Hematopoietic multipotent progenitor cell treated with erythropoietin and hydrocortisone succinate and interleukin-3 and kit ligand, for 6 days (in vitro differentiated cells): Measurements from ENCODE around the gene FRZB.
"Not testable (repeated sequence)": the region's sequence is repeated elsewhere in the genome, so short reads cannot be mapped to it uniquely, and the experiment has no call there.

Source experiments
- DNase-seq: peaks from one replicate; pipeline ENCODE4 v3.0.0-alpha.2; 2015

FRZB gene

GRCh38 chr2:182890305-182890704, 23.9 kb upstream of the FRZB start:
- no peak for DNase-seq

- no peak for DNase-seq
Observed at GRCh38 chr2:182887753-182888415, 21.4 kb upstream of the FRZB start.

- DNase-seq: no peak
Observed at GRCh38 chr2:182887093-182887492, 20.7 kb upstream of the FRZB start.

GRCh38 chr2:182885771-182886170, 19.3 kb upstream of the FRZB start:
- DNase-seq: no peak

- DNase-seq: no peak
Observed at GRCh38 chr2:182883451-182883850, 17.0 kb upstream of the FRZB start.

- DNase-seq: not testable (repeated sequence)
Observed at GRCh38 chr2:182880100-182880499, 13.7 kb upstream of the FRZB start.

GRCh38 chr2:182876653-182877052, 10.2 kb upstream of the FRZB start:
- not testable (repeated sequence) for DNase-seq

GRCh38 chr2:182870227-182870626, 3.8 kb upstream of the FRZB start:
- DNase-seq: peak; percentile 48

- DNase-seq: no peak
Observed at GRCh38 chr2:182868054-182868796, 1.8 kb upstream of the FRZB start.

- no peak for DNase-seq
Observed at GRCh38 chr2:182867426-182868053, 1.1 kb upstream of the FRZB start.

GRCh38 chr2:182866095-182866460, 359 bp downstream of the FRZB start:
- DNase-seq: no peak

GRCh38 chr2:182864949-182865570, 1.4 kb downstream of the FRZB start:
- DNase-seq: no peak

GRCh38 chr2:182863642-182864041, 2.8 kb downstream of the FRZB start:
- DNase-seq: no peak

GRCh38 chr2:182862091-182862490, 4.3 kb downstream of the FRZB start:
- no peak for DNase-seq

- DNase-seq: no peak
Observed at GRCh38 chr2:182860858-182861257, 5.6 kb downstream of the FRZB start.

- DNase-seq: no peak
Observed at GRCh38 chr2:182858671-182859070, 7.8 kb downstream of the FRZB start.

GRCh38 chr2:182855376-182855775, 11.1 kb downstream of the FRZB start:
- no peak for DNase-seq

- no peak for DNase-seq
Observed at GRCh38 chr2:182854375-182855105, 11.9 kb downstream of the FRZB start.

- DNase-seq: no peak
Observed at GRCh38 chr2:182852801-182853200, 13.6 kb downstream of the FRZB start.

- DNase-seq: no peak
Observed at GRCh38 chr2:182852090-182852489, 14.3 kb downstream of the FRZB start.

GRCh38 chr2:182845794-182846417, 20.5 kb downstream of the FRZB start:
- DNase-seq: no peak

GRCh38 chr2:182836451-182836850, 30.0 kb downstream of the FRZB start:
- no peak for DNase-seq

- no peak for DNase-seq
Observed at GRCh38 chr2:182834293-182834692, 32.1 kb downstream of the FRZB start.
